Activated CD4-positive, CD25-positive, alpha-beta regulatory T cell treated with anti-CD3 and anti-CD28 coated beads, Interleukin-2, amount 50 U/mL, for 72 hours (primary cell): ENCODE data around the gene ATIC.

ENCODE experiments used
- DNase-seq: peaks from one replicate; pipeline ENCODE4 v3.0.0; 2021

ATIC gene

GRCh38 chr2:215361876-215362561, 50.2 kb downstream of the ATIC start:
- DNase-seq, result no peak

GRCh38 chr2:215362562-215362904, 50.7 kb downstream of the ATIC start:
- DNase-seq, result no peak

- no peak for DNase-seq
Observed at GRCh38 chr2:215363039-215363438, 51.2 kb downstream of the ATIC start.

GRCh38 chr2:215363461-215364156, 51.8 kb downstream of the ATIC start:
- DNase-seq, result no peak

GRCh38 chr2:215364157-215365155, 52.6 kb downstream of the ATIC start:
- no peak for DNase-seq

GRCh38 chr2:215365184-215365658, 53.4 kb downstream of the ATIC start:
- no peak for DNase-seq

GRCh38 chr2:215366440-215367032, 54.7 kb downstream of the ATIC start:
- DNase-seq, result no peak

- no peak for DNase-seq
Observed at GRCh38 chr2:215367662-215368492, 56.0 kb downstream of the ATIC start.

- no peak for DNase-seq
Observed at GRCh38 chr2:215368493-215368809, 56.6 kb downstream of the ATIC start.

- no peak for DNase-seq
Observed at GRCh38 chr2:215369181-215369760, 57.4 kb downstream of the ATIC start.

- DNase-seq, result no peak
Observed at GRCh38 chr2:215370112-215370965, 58.5 kb downstream of the ATIC start.

GRCh38 chr2:215371915-215372897, 60.3 kb downstream of the ATIC start:
- no peak for DNase-seq

GRCh38 chr2:215372968-215373649, 61.2 kb downstream of the ATIC start:
- DNase-seq, result no peak

- DNase-seq, result no peak
Observed at GRCh38 chr2:215374002-215374401, 62.1 kb downstream of the ATIC start.

GRCh38 chr2:215374642-215375466, 63.0 kb downstream of the ATIC start:
- DNase-seq, result no peak

- no peak for DNase-seq
Observed at GRCh38 chr2:215375467-215375830, 63.6 kb downstream of the ATIC start.

- no peak for DNase-seq
Observed at GRCh38 chr2:215376103-215376780, 64.4 kb downstream of the ATIC start.
